Pancreas (tissue), 10 donors: ENCODE measurements around the gene TRAPPC2L. TPM values are rescaled to one million over a fixed set of nuclear protein-coding genes. Genes with fewer than 3 reads are reported as not detected.

Experiments
- ATAC-seq, 4 donors: fragments of 200-7000 bp; cut with Tn5 transposase; one replicate each; pipeline versions ENCODE4 v1.8.0 to v1.9.1; 2020; ENCODE audit warnings: mild to moderate bottlenecking in 4 of 4, moderate library complexity in 4 of 4
- DNase-seq, 6 donors: peaks; one replicate each; pipeline ENCODE4 v3.0.0-alpha.2; 2020
- FAIRE-seq: peaks from 2 replicates; lab custom pipeline; 2012; peaks lifted over from hg19 to GRCh38; lab: Jason Lieb, UNC
- H3K27ac ChIP-seq, 4 donors: fragments of 200-600 bp; sonication (generic); 1 replicate in 3 of 4; 2 replicates in 1 of 4; pipeline versions ENCODE4 v1.5.0 to v1.8.0; 2020
- H3K27me3 ChIP-seq, 4 donors: fragments of 200-600 bp; one replicate each; pipeline ENCODE4 v1.8.0; 2021
- H3K36me3 ChIP-seq, 3 donors: fragments of 200-600 bp; sonication (generic) in 1 of 3; one replicate each; pipeline versions ENCODE4 v1.5.0 to v1.8.0; 2020 to 2021
- H3K4me1 ChIP-seq, 3 donors: fragments of 200-600 bp; one replicate each; pipeline ENCODE4 v1.8.0; 2021
- H3K4me3 ChIP-seq, 4 donors: fragments of 200-600 bp; sonication (generic) in 2 of 4; one replicate each; pipeline versions ENCODE4 v1.5.0 to v1.8.0; 2020 to 2021
- H3K9me3 ChIP-seq, 4 donors: fragments of 200-600 bp; one replicate each; pipeline ENCODE4 v1.8.0; 2021
- CTCF ChIP-seq, 4 donors: fragments of 200-600 bp; sonication (generic) in 3 of 4; IDR thresholded peaks; one replicate each; pipeline versions ENCODE4 v1.5.0 to v1.8.0; 2021; ENCODE audit warnings: antibody characterized with exemption in 4 of 4
- WGBS, 2 donors: extraction: QIAGEN DNeasy Blood & Tissue Kit; methylation state at CpG; one replicate each; pipeline ENCODE4 v1.1.7; 2013; 5-methylcytosine and 5-hydroxymethylcytosine counted together
- intact Hi-C, 3 donors: fragments of 100-400 bp; cut with DNase I; formaldehyde crosslinking; loops; one replicate each; pipeline versions ENCODE4 v1.11.1 to v1.14.2; 2022
- polyA plus RNA-seq, 2 donors: library from polyadenylated mRNA; stranded (reverse); fragments of 200-250 nt; gene quantifications; one replicate each; pipeline ENCODE4 v1.2.3, GENCODE V29; 2013
- total RNA-seq, 6 donors: library from RNA; stranded (reverse); fragmentation: NEBNext Ultra II Directional in 4 of 6; extraction: Animal tissue kit (Norgen Biotek cat#: 25700) in 4 of 6; gene quantifications; one replicate each; pipeline versions ENCODE4 v1.2.1 to v1.2.4, GENCODE V29; 2021 to 2023
- donor health status: healthy with polysubstance abuse.
- donor health status: DM: no; HTN: no; CAD: no; lungs with moderate emphysema.
- donor health status: DM: no; HTN: no; CAD: no.
- donor health status: control.
- donor health status: control.
- donor health status: Bipolar disorder and iron deficiency.
- donor health status: DM: yes; HTN: yes; CAD: no.
- donor health status: DM: no; HTN: no; CAD: no.
- donor health status: DM: no; HTN: no; CAD: no.
- donor health status: DM: yes; HTN: yes; CAD: no.

Gene TRAPPC2L
- total and polyA plus RNA-seq, 8 donors = 16.0 to 55.2 (median 27.4) TPM

DNA sequence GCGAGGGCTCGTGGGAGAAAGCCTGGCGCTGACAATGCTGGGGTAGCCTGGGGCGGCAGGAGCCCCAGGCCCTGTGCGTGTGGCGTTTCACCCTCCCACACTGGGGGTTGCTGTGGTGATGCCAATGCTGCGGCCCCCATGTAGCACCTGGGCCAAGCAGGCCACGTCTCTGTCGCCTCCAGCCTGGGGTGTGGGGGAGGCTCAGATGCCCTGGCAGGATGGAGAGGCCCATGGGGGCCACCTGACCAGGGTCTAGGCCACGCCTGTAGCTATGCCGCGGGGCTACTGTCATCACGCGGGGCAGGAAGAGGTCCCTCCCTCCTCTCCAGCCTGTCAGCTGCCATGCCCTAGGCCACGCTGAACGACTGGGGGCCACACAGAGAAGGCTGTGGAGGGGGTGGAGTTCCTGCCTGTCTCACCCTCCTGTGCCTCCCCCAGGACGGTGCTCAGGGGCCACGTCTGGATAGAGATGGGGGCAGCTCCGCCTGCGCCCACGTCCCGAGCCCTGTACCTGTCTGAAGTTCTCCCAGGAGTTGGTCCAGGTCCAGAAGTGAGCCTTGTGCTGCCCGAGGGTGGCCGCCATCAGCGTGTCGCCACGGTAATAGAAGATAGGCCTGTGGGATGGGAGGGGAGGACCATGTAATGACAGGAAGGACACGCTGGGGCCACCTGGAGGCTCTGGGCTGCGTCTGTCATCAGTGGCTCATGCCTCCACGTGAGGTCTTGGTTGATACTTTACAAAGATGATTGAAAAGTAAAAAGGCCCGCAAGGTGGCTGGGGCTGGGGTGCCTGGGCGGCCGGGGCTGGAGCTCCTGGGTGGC is 32.5 kb upstream of the TRAPPC2L start:
- Histone ChIP-seq H3K4me1 (no peaks in the 10 kb centered on the region), H3K9me3 (no peaks in the 10 kb centered on the region), H3K4me3 (no peak overlapping the region), H3K36me3 (no peaks in the 10 kb centered on the region), H3K27me3 (no peaks in the 10 kb centered on the region), H3K27ac (no peak overlapping the region)
- TF ChIP-seq CTCF (IDR thresholded peaks at IDR 0.05) = no peak
- no peak for FAIRE-seq
- WGBS, 2 donors = 87 to 91% methylated on average over 33 of the region's 33 CpGs
- no peak for ATAC-seq
- intact Hi-C loops = no loop called here
- peak in 1 of 6 donors; percentile 64 for DNase-seq

- H3K27me3 ChIP-seq = no peaks in the 10 kb centered on the region
- H3K9me3 ChIP-seq = no peaks in the 10 kb centered on the region
- ATAC-seq (no peak), DNase-seq (peak in 1 of 6 donors; percentile 80), FAIRE-seq (no peak)
- no peaks in the 10 kb centered on the region for H3K4me1 ChIP-seq
- H3K27ac ChIP-seq = no peak overlapping the region
- no peak for TF ChIP-seq CTCF (IDR thresholded peaks at IDR 0.05)
- 93 to 95% methylated on average over 11 to 12 of the region's 12 CpGs for WGBS, 2 donors
- no peaks in the 10 kb centered on the region for H3K36me3 ChIP-seq
- intact Hi-C loops = no loop called here
- H3K4me3 ChIP-seq = no peak overlapping the region
Measured at GRCh38 chr16:88825146-88825545, 31.8 kb upstream of the TRAPPC2L start.

DNA sequence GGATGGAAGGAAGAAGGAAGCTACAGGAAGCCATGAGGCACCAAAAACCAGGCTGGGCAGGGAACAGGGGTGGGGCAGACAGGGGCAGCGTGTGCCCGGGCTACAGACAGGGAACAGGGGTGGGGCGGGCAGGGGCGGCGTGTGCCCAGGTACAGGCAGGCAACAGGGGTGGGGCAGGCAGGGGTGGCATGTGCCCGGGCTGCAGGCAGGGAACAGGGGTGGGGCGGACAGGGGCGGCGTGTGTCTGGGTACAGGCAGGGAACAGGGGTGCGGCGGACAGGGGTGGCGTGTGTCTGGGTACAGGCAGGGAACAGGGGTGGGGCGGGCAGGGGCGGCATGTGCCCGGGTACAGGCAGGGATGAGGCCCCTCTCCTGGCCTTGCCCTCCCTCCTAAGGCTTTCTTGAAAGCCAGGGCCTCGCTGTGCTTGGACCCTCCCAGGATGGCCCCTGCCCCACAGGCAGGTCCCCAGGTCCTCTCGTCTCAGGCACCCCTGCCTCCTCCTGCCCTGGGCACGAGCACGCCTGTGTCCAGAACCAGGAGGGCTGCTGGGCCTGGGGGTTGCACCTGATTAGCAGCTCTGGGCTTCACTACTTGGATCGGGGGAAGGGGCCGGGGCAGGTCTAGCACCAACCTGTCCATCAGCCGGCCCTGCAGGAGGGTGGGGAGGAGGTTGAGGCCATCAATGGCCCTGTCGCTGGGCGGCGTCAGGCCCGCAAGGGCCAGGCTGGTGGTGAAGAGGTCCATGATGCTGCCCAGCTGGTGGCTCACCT is 30.7 kb upstream of the TRAPPC2L start:
- Histone ChIP-seq H3K27me3 (no peaks in the 10 kb centered on the region), H3K9me3 (no peaks in the 10 kb centered on the region), H3K4me1 (no peaks in the 10 kb centered on the region), H3K36me3 (no peaks in the 10 kb centered on the region), H3K27ac (no peak overlapping the region), H3K4me3 (no peak overlapping the region)
- intact Hi-C loops = no loop called here
- no peak for FAIRE-seq
- 82 to 93% methylated on average over 14 to 26 of the region's 26 CpGs for WGBS, 2 donors
- TF ChIP-seq CTCF (IDR thresholded peaks at IDR 0.05) = no peak
- ATAC-seq = peak in 1 of 4 donors; percentile 36
- peak in 1 of 6 donors; percentile 74 for DNase-seq

DNA sequence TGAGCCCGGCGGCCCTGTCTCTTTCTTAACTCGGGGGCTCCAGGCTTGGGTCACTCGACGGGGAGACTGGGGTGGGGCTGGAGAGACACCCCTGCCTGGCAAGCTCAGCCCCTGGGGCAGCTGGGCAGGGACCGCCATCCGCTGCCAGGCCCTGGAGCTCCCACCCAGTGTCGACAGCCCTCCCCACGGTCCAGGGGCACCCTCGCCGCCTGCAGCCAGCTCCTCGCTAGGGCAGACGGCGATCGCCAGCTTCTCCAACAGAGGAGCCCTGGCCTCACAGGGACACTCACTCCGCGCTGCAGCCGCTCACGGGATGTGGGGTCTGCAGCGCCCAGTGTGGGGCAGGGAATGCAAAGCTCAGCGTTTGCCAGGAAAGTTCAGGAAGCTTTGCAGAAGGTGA is 29.2 kb upstream of the TRAPPC2L start:
- H3K36me3 ChIP-seq = no peaks in the 10 kb centered on the region
- FAIRE-seq = no peak
- 91 to 95% methylated on average over 21 of the region's 21 CpGs for WGBS, 2 donors
- H3K4me1 ChIP-seq = no peaks in the 10 kb centered on the region
- TF ChIP-seq CTCF (IDR thresholded peaks at IDR 0.05) = no peak
- no peaks in the 10 kb centered on the region for H3K27me3 ChIP-seq
- no peak overlapping the region for H3K4me3 ChIP-seq
- peak in 1 of 6 donors; percentile 60 for DNase-seq
- intact Hi-C loops = no loop called here
- no peak for ATAC-seq
- no peaks in the 10 kb centered on the region for H3K9me3 ChIP-seq
- no peak overlapping the region for H3K27ac ChIP-seq
